ENCODE measurements around the gene AKR1C2.
"Not testable (repeated sequence)": the region's sequence is repeated elsewhere in the genome, so short reads cannot be mapped to it uniquely, and the experiment has no call there.

- not testable (repeated sequence) for TF ChIP-seq CHD1 (IDR thresholded peaks at IDR 0.05; ENCODE audit: low read depth, low read length); POLR2AphosphoS5 (IDR thresholded peaks at IDR 0.05; ENCODE audit: low read length); SREBF2 (IDR thresholded peaks at IDR 0.05; ENCODE audit: low read length); EZH2 (IDR thresholded peaks at IDR 0.05; ENCODE audit: borderline replicate concordance, control insufficient read depth, low read depth, low read length); MAX (IDR thresholded peaks at IDR 0.05; ENCODE audit: low read depth, low read length); CTCF (IDR thresholded peaks at IDR 0.05 in 2 of 3, conservative IDR thresholded peaks at IDR 0.05 in 1 of 3; ENCODE audit: control insufficient read depth in 2 of 3, extremely low read depth in 1 of 3, insufficient read depth in 1 of 3, low read depth in 3 of 3, low read length in 3 of 3)
Observed at GRCh38 chr10:5018671-5019277, 15.1 kb upstream of the AKR1C2 start.

All from GM12878 (cell line).